Thyroid gland (tissue), 4 donors: ENCODE measurements around the gene DSG3. TPM values are rescaled to one million over a fixed set of nuclear protein-coding genes. Genes with fewer than 3 reads are reported as not detected.

Experiments
- DNase-seq, 2 donors: peaks; one replicate each; pipeline ENCODE4 v3.0.0-alpha.2; 2019
- H3K27ac ChIP-seq, 3 donors: fragments of 200-600 bp; sonication (generic); 1 replicate in 2 of 3; 2 replicates in 1 of 3; pipeline ENCODE4 v1.5.1; 2016 to 2019; ENCODE audit warnings: mild to moderate bottlenecking in 1 of 3, moderate library complexity in 1 of 3
- H3K27me3 ChIP-seq: fragments of 200-600 bp; sonication (generic); one replicate; pipeline ENCODE4 v1.5.1; 2019
- H3K36me3 ChIP-seq, 2 donors: fragments of 200-600 bp; sonication (generic); one replicate each; pipeline ENCODE4 v1.5.1; 2016 to 2019
- H3K4me1 ChIP-seq, 2 donors: fragments of 200-600 bp; sonication (generic); one replicate each; pipeline ENCODE4 v1.5.1; 2017 to 2019
- H3K4me3 ChIP-seq, 3 donors: fragments of 200-600 bp; sonication (generic); replicated peaks in 1 of 3; 1 replicate in 2 of 3; 2 replicates in 1 of 3; pipeline ENCODE4 v1.5.1; 2016; ENCODE audit warnings: mild to moderate bottlenecking in 1 of 3
- H3K9me3 ChIP-seq: fragments of 200-600 bp; sonication (generic); one replicate; pipeline ENCODE4 v1.5.1; 2017
- CTCF ChIP-seq, 6 experiments: fragments of 200-600 bp in 3 of 6; fragments of 450-650 bp in 3 of 6; sonication (generic) in 3 of 6; IDR thresholded peaks; one replicate each; pipeline ENCODE4 v1.5.1; 2016 to 2019; ENCODE audit warnings: antibody characterized with exemption in 6 of 6, mild to moderate bottlenecking in 2 of 6, inconsistent platforms in 1 of 6, moderate library complexity in 1 of 6
- POLR2A ChIP-seq, 2 donors: fragments of 450-650 bp; IDR thresholded peaks; one replicate each; pipeline ENCODE4 v1.6.1; 2017; ENCODE audit warnings: antibody characterized with exemption in 2 of 2, mild to moderate bottlenecking in 2 of 2, moderate library complexity in 1 of 2
- WGBS, 2 donors: methylation state at CpG; one replicate each; pipeline ENCODE4 v1.1.5; 2017; 5-methylcytosine and 5-hydroxymethylcytosine counted together
- intact Hi-C: fragments of 100-400 bp; cut with DNase I; formaldehyde crosslinking; loops from one replicate; pipeline ENCODE4 v1.15.1; 2023
- total RNA-seq, 4 donors: library from RNA; depleted of rRNA; stranded (reverse); fragments of >200 nt; gene quantifications; one replicate each; pipeline ENCODE4 v1.2.3, GENCODE V29; 2016

The DSG3 gene
- total RNA-seq, 4 donors from 2014 or later, result 0.10 TPM; not detected in 3

- Histone ChIP-seq H3K27me3 (no peaks in the 10 kb centered on the region), H3K4me1 (no peaks in the 10 kb centered on the region), H3K36me3 (no peaks in the 10 kb centered on the region), H3K4me3 (no peak overlapping the region), H3K27ac (no peak overlapping the region), H3K9me3 (no peaks in the 10 kb centered on the region)
- DNase-seq, result no peak
- WGBS, 2 donors, result 83 to 95% methylated on average over 6 of the region's 6 CpGs
- intact Hi-C loops, result no loop called here
- TF ChIP-seq CTCF (IDR thresholded peaks at IDR 0.05), result no peak
- TF ChIP-seq POLR2A (IDR thresholded peaks at IDR 0.05), result no peak
These were observed 7.7 kb upstream of the DSG3 start for GRCh38 chr18:31439807-31440325.

GRCh38 chr18:31440787-31441186 lies 6.8 kb upstream of the DSG3 start:
- intact Hi-C loops, result no loop called here
- 92 to 94% methylated on average over 6 of the region's 6 CpGs for WGBS, 2 donors

GRCh38 chr18:31441493-31441892 lies 6.0 kb upstream of the DSG3 start:
- no peaks in the 10 kb centered on the region for H3K9me3 ChIP-seq
- no peak overlapping the region for H3K27ac ChIP-seq
- 87% methylated on average over 4 of the region's 4 CpGs for WGBS, 2 donors
- DNase-seq, result no peak
- H3K4me3 ChIP-seq, result no peak overlapping the region
- TF ChIP-seq POLR2A (IDR thresholded peaks at IDR 0.05), result no peak
- no peak for TF ChIP-seq CTCF (IDR thresholded peaks at IDR 0.05)
- H3K27me3 ChIP-seq, result no peaks in the 10 kb centered on the region
- no peaks in the 10 kb centered on the region for H3K4me1 ChIP-seq
- intact Hi-C loops, result no loop called here
- H3K36me3 ChIP-seq, result no peaks in the 10 kb centered on the region

More at GRCh38 chr18:31440787-31441186, 6.8 kb upstream of the DSG3 start:
- TF ChIP-seq CTCF (IDR thresholded peaks at IDR 0.05), result no peak
- TF ChIP-seq POLR2A (IDR thresholded peaks at IDR 0.05), result no peak
- Histone ChIP-seq H3K27ac (no peak overlapping the region), H3K4me3 (no peak overlapping the region), H3K9me3 (no peaks in the 10 kb centered on the region), H3K4me1 (no peaks in the 10 kb centered on the region), H3K36me3 (no peaks in the 10 kb centered on the region), H3K27me3 (no peaks in the 10 kb centered on the region)
- DNase-seq, result no peak

GRCh38 chr18:31444142-31444541 lies 3.4 kb upstream of the DSG3 start:
- DNase-seq, result no peak
- Histone ChIP-seq H3K27me3 (no peaks in the 10 kb centered on the region), H3K4me3 (no peak overlapping the region), H3K4me1 (no peaks in the 10 kb centered on the region), H3K9me3 (no peaks in the 10 kb centered on the region), H3K36me3 (no peaks in the 10 kb centered on the region), H3K27ac (no peak overlapping the region)
- TF ChIP-seq POLR2A (IDR thresholded peaks at IDR 0.05) (no peak), CTCF (IDR thresholded peaks at IDR 0.05) (no peak)
- intact Hi-C loops, result no loop called here
- 55 to 67% methylated on average over 2 of the region's 2 CpGs for WGBS, 2 donors

GRCh38 chr18:31445908-31446307 lies 1.6 kb upstream of the DSG3 start:
- intact Hi-C loops, result no loop called here
- TF ChIP-seq POLR2A (IDR thresholded peaks at IDR 0.05) (no peak), CTCF (IDR thresholded peaks at IDR 0.05) (no peak)
- H3K36me3 ChIP-seq, result no peaks in the 10 kb centered on the region
- H3K9me3 ChIP-seq, result no peaks in the 10 kb centered on the region
- H3K27ac ChIP-seq, result no peak overlapping the region
- H3K27me3 ChIP-seq, result no peaks in the 10 kb centered on the region
- no peaks in the 10 kb centered on the region for H3K4me1 ChIP-seq
- DNase-seq, result no peak
- no peak overlapping the region for H3K4me3 ChIP-seq
